ENCODE results near the gene SIRT1.
"Not testable (repeated sequence)": the region's sequence is repeated elsewhere in the genome, so short reads cannot be mapped to it uniquely, and the experiment has no call there.

Gene SIRT1

GRCh38 chr10:67875340-67876238 is 8.9 kb upstream of the SIRT1 start:
- in situ Hi-C loops (cut with MboI; ENCODE audit: low sequenced_read_pairs), result no loop called here

- in situ Hi-C loops (cut with MboI; ENCODE audit: low sequenced_read_pairs), result not testable (repeated sequence)
These were observed 7.0 kb upstream of the SIRT1 start for GRCh38 chr10:67877421-67877820.

- in situ Hi-C loops (cut with MboI; ENCODE audit: low sequenced_read_pairs), result no loop called here
These were observed 6.3 kb upstream of the SIRT1 start for GRCh38 chr10:67878133-67878532.

- in situ Hi-C loops (cut with MboI; ENCODE audit: low sequenced_read_pairs), result no loop called here
These were observed 645 bp upstream of the SIRT1 start for GRCh38 chr10:67883710-67884312.

- in situ Hi-C loops (cut with MboI; ENCODE audit: low sequenced_read_pairs), result no loop called here
These were observed 600 bp downstream of the SIRT1 start for GRCh38 chr10:67884842-67885670.

- in situ Hi-C loops (cut with MboI; ENCODE audit: low sequenced_read_pairs), result no loop called here
These were observed 9.2 kb downstream of the SIRT1 start for GRCh38 chr10:67893637-67894036.

- in situ Hi-C loops (cut with MboI; ENCODE audit: low sequenced_read_pairs), result no loop called here
These were observed 19.1 kb downstream of the SIRT1 start for GRCh38 chr10:67903581-67903980.

GRCh38 chr10:67912331-67912946 is 28.0 kb downstream of the SIRT1 start:
- in situ Hi-C loops (cut with MboI; ENCODE audit: low sequenced_read_pairs), result no loop called here

GRCh38 chr10:67914777-67915340 is 30.4 kb downstream of the SIRT1 start:
- in situ Hi-C loops (cut with MboI; ENCODE audit: low sequenced_read_pairs), result no loop called here

- in situ Hi-C loops (cut with MboI; ENCODE audit: low sequenced_read_pairs), result no loop called here
These were observed 32.7 kb downstream of the SIRT1 start for GRCh38 chr10:67917169-67917568.

- in situ Hi-C loops (cut with MboI; ENCODE audit: low sequenced_read_pairs), result no loop called here
These were observed 33.2 kb downstream of the SIRT1 start for GRCh38 chr10:67917679-67918078.

GRCh38 chr10:67921065-67921464 is 36.6 kb downstream of the SIRT1 start:
- in situ Hi-C loops (cut with MboI; ENCODE audit: low sequenced_read_pairs), result no loop called here

- in situ Hi-C loops (cut with MboI; ENCODE audit: low sequenced_read_pairs), result no loop called here
These were observed 39.1 kb downstream of the SIRT1 start for GRCh38 chr10:67923551-67923950.

GRCh38 chr10:67924136-67924535 is 39.7 kb downstream of the SIRT1 start:
- in situ Hi-C loops (cut with MboI; ENCODE audit: low sequenced_read_pairs), result no loop called here

GRCh38 chr10:67925449-67926005 is 41.1 kb downstream of the SIRT1 start:
- in situ Hi-C loops (cut with MboI; ENCODE audit: low sequenced_read_pairs), result no loop called here

- in situ Hi-C loops (cut with MboI; ENCODE audit: low sequenced_read_pairs), result no loop called here
These were observed 42.5 kb downstream of the SIRT1 start for GRCh38 chr10:67926951-67927350.

GRCh38 chr10:67933199-67933598 is 48.7 kb downstream of the SIRT1 start:
- in situ Hi-C loops (cut with MboI; ENCODE audit: low sequenced_read_pairs), result no loop called here

GRCh38 chr10:67934336-67934735 is 49.9 kb downstream of the SIRT1 start:
- in situ Hi-C loops (cut with MboI; ENCODE audit: low sequenced_read_pairs), result no loop called here

GRCh38 chr10:67935223-67935622 is 50.8 kb downstream of the SIRT1 start:
- in situ Hi-C loops (cut with MboI; ENCODE audit: low sequenced_read_pairs), result no loop called here

- in situ Hi-C loops (cut with MboI; ENCODE audit: low sequenced_read_pairs), result no loop called here
These were observed 52.0 kb downstream of the SIRT1 start for GRCh38 chr10:67936416-67936815.

Data from HL-60/S4 treated with phorbol 12-myristate 13-acetate at 8.2 ng/mL for 4 days and 3 days (cell line).